Uterus (tissue), 4 donors: ENCODE data around the gene CFAP97. TPM values are rescaled to one million over a fixed set of nuclear protein-coding genes. Genes with fewer than 3 reads are reported as not detected.

Source experiments
- DNase-seq, 2 donors: peaks; one replicate each; pipeline ENCODE4 v3.0.0-alpha.2; 2019 to 2020
- H3K27ac ChIP-seq, 2 donors: fragments of 200-600 bp; sonication (generic); 1 replicate in 1 of 2; 2 replicates in 1 of 2; pipeline ENCODE4 v1.5.1; 2016 to 2018
- H3K27me3 ChIP-seq, 2 donors: fragments of 200-600 bp; sonication (generic); one replicate each; pipeline ENCODE4 v1.5.1; 2018 to 2019; ENCODE audit warnings: control low read depth in 1 of 2
- H3K36me3 ChIP-seq, 2 donors: fragments of 200-600 bp; sonication (generic); one replicate each; pipeline ENCODE4 v1.5.1; 2019; ENCODE audit warnings: control low read depth in 1 of 2
- H3K4me1 ChIP-seq, 2 donors: fragments of 200-600 bp; sonication (generic); one replicate each; pipeline ENCODE4 v1.5.1; 2018 to 2019; ENCODE audit warnings: control low read depth in 1 of 2
- H3K4me3 ChIP-seq, 2 donors: fragments of 200-600 bp; sonication (generic); 1 replicate in 1 of 2; 2 replicates in 1 of 2; pipeline ENCODE4 v1.5.1; 2018 to 2019; ENCODE audit warnings: mild to moderate bottlenecking in 1 of 2
- H3K9me3 ChIP-seq, 2 donors: fragments of 200-600 bp; sonication (generic); one replicate each; pipeline ENCODE4 v1.5.1; 2019; ENCODE audit warnings: control low read depth in 1 of 2
- CTCF ChIP-seq, 4 experiments: fragments of 200-600 bp in 2 of 4; fragments of 450-650 bp in 2 of 4; sonication (generic) in 2 of 4; IDR thresholded peaks; one replicate each; pipeline ENCODE4 v1.5.1; 2016 to 2019; ENCODE audit warnings: antibody characterized with exemption in 4 of 4, mild to moderate bottlenecking in 2 of 4, moderate library complexity in 1 of 4
- POLR2A ChIP-seq, 2 donors: fragments of 450-650 bp; IDR thresholded peaks; one replicate each; pipeline ENCODE4 v1.6.1; 2016; ENCODE audit warnings: antibody characterized with exemption in 2 of 2, mild to moderate bottlenecking in 1 of 2, moderate library complexity in 1 of 2
- intact Hi-C: fragments of 100-400 bp; cut with DNase I; formaldehyde crosslinking; loops from one replicate; pipeline ENCODE4 v1.15.1; 2023; ENCODE audit warnings: low total_unique reads
- total RNA-seq, 4 donors: library from RNA; depleted of rRNA in 3 of 4; stranded (reverse); fragments of >200 nt in 3 of 4; gene quantifications; one replicate each; pipeline versions ENCODE4 v1.1.0 to v1.2.4, GENCODE V29; 2014 to 2023
- donor health status: DM: yes; HTN: yes; CAD: no.

Gene CFAP97
- total RNA-seq, 4 donors from 2014 or later: 20.9 to 63.1 (median 42.0) TPM

- intact Hi-C loops: no loop called here
- Histone ChIP-seq H3K4me3 (peak overlapping the region; percentile 45 to 50), H3K27me3 (no peaks in the 10 kb centered on the region), H3K9me3 (no peaks in the 10 kb centered on the region), H3K27ac (peak overlapping the region; percentile 18 to 60), H3K36me3 (no peaks in the 10 kb centered on the region), H3K4me1 (peaks cover 0 to 7% of the 10 kb centered on the region in 2 donors)
- TF ChIP-seq POLR2A (IDR thresholded peaks at IDR 0.05): no peak
- peak in 1 of 4 experiments; percentile 40 for TF ChIP-seq CTCF (IDR thresholded peaks at IDR 0.05)
- DNase-seq: peak in 1 of 2 donors; percentile 33
These were observed 75.3 kb downstream of the CFAP97 start for GRCh38 chr4:185128272-185129119.

- Histone ChIP-seq H3K27me3 (no peaks in the 10 kb centered on the region), H3K4me3 (peak overlapping the region; percentile 45 to 50), H3K4me1 (peaks cover 0 to 7% of the 10 kb centered on the region in 2 donors), H3K27ac (peak overlapping the region in 1 of 2 donors; percentile 57), H3K36me3 (no peaks in the 10 kb centered on the region), H3K9me3 (no peaks in the 10 kb centered on the region)
- TF ChIP-seq POLR2A (IDR thresholded peaks at IDR 0.05) (no peak), CTCF (IDR thresholded peaks at IDR 0.05) (no peak)
- peak in 1 of 2 donors; percentile 26 for DNase-seq
- intact Hi-C loops: no loop called here
These were observed 76.5 kb downstream of the CFAP97 start for GRCh38 chr4:185127021-185127925.

GRCh38 chr4:185124006-185124405 lies 79.8 kb downstream of the CFAP97 start:
- intact Hi-C loops: no loop called here
- H3K4me3 ChIP-seq: no peak overlapping the region
- no peak for DNase-seq
- H3K36me3 ChIP-seq: no peaks in the 10 kb centered on the region
- H3K4me1 ChIP-seq: peaks cover 0 to 6% of the 10 kb centered on the region in 2 donors
- TF ChIP-seq POLR2A (IDR thresholded peaks at IDR 0.05) (no peak), CTCF (IDR thresholded peaks at IDR 0.05) (no peak)
- H3K9me3 ChIP-seq: no peaks in the 10 kb centered on the region
- no peak overlapping the region for H3K27ac ChIP-seq
- H3K27me3 ChIP-seq: no peaks in the 10 kb centered on the region

- no peak overlapping the region for H3K27ac ChIP-seq
- DNase-seq: no peak
- H3K4me1 ChIP-seq: no peaks in the 10 kb centered on the region
- no peaks in the 10 kb centered on the region for H3K36me3 ChIP-seq
- H3K4me3 ChIP-seq: no peak overlapping the region
- intact Hi-C loops: no loop called here
- TF ChIP-seq CTCF (IDR thresholded peaks at IDR 0.05) (no peak), POLR2A (IDR thresholded peaks at IDR 0.05) (no peak)
- no peaks in the 10 kb centered on the region for H3K27me3 ChIP-seq
- H3K9me3 ChIP-seq: no peaks in the 10 kb centered on the region
These were observed 81.0 kb downstream of the CFAP97 start for GRCh38 chr4:185122681-185123345.
